Omental fat pad (tissue), 4 donors: ENCODE data around the gene ACACB. TPM values are rescaled to one million over a fixed set of nuclear protein-coding genes. Genes with fewer than 3 reads are reported as not detected.

Source experiments
- ATAC-seq: fragments of 150-250 bp; one replicate; pipeline ENCODE4 v1.9.1; 2016; ENCODE audit warnings: mild to moderate bottlenecking, moderate library complexity; ENCODE audit not compliant: low FRiP score
- DNase-seq: peaks from one replicate; pipeline ENCODE4 v3.0.0-alpha.2; 2019; ENCODE audit warnings: low spot score
- CTCF ChIP-seq, 3 donors: fragments of 450-650 bp; IDR thresholded peaks; one replicate each; pipeline ENCODE4 v1.5.1; 2016 to 2017; ENCODE audit warnings: antibody characterized with exemption in 3 of 3, mild to moderate bottlenecking in 3 of 3, moderate library complexity in 2 of 3
- total RNA-seq, 4 donors: library from RNA; depleted of rRNA; stranded (reverse); fragments of >200 nt; gene quantifications; one replicate each; pipeline ENCODE4 v1.1.0, GENCODE V29; 2016

The ACACB gene
- total RNA-seq = 1,000 to 10,000 TPM in 3 of 4 donors, 100 to 1,000 TPM in 1; 727 to 1,594 (median 1,364) TPM

DNA sequence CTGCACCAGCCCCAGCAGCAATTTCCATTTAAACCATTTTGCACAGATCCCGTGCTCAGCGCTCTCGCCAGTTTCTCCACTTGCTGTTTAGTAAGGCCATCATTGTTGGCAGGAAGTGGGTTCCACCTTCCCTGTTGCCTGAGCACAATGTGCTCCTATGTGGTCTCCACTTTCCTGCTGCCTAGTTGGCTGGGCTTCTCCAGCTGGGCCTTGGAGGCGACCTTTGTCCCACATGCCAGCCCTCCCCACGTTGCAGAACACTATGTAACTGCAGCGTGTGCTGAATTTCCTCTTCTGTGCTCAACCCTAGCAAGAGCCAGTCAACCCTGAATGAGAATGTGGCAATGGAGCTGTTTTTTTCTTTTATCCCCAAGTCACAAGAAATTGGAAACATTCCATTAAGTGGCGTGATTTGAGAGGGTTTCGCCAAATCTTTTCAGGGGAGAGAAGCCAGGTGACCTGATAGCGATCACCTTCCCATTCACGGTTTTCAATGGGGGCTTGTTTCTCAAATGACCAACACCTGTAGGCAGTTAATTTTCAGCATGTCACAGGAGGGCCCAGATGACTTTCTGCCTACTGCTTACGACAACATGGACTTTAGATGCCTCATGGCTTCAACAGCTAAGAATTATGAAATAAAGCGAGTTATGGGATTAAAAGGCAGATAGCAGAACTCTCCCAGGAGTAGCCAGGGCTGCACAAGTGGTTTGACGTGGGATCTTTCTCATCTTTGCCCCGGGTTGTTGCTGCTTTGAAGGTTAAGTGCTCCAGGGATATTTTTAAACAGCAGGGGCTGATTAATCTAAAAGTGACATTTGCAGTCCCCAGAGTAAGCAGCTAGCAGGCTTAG is at the start of gene ACACB:
Gene ACACB, plus strand, starts transcription at position 830 of the 853 bp plus-strand sequence. CDS start 22,819 bp downstream, outside the sequence.
- no peak for DNase-seq
- peak; percentile 30 for ATAC-seq
- no peak for TF ChIP-seq CTCF (IDR thresholded peaks at IDR 0.05)

DNA sequence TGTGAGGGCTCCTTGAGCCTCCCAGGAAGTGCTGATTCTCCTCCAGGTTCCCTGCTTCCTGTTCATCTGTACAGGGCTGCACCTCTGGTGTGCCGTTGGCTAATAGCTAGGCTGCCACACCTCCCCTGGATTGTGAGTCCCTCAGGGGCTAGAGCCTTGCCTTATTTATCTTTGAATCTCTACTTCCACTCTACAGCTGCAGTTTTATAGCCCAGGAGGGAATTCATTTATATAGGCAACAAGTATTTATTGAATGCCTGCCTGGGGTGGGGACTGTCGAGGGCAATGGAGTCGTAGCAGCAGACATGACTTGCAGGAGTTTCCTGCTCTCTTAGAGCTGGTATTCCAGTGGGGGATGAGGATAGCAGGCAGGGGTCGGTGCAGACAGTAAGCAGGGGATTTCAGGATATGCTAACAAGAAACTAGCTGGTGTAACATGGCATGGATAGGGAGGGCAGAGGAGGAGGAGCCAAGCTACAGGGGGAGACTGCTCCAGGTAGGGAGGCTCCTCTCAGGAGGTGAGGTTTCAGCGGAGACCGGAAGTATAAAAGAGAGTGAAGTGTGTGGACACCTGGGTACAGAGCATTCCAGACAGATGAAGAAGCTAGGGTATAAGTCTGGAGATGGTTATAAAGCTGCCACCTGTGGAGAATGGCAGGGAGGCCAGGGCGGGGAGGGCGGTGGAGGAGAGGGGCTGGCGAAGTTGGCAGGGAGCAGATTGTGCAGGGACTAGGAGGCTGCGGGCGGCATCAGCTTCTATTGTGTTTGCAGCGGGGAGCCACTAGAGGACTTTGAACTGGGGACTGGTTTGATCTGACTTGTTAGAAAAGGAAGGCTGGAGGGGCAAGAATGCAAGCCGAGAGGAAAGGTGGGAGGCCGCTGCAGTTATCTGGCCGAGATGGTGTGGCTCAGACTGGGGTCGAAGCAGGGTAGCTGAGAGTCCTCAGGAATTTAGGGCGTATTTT is 46.8 kb upstream of the ACACB start:
- no peak for TF ChIP-seq CTCF (IDR thresholded peaks at IDR 0.05)
- DNase-seq (no peak), ATAC-seq (no peak)

GRCh38 chr12:109074866-109075265 is 41.5 kb upstream of the ACACB start:
- ATAC-seq = no peak
- no peak for TF ChIP-seq CTCF (IDR thresholded peaks at IDR 0.05)
- no peak for DNase-seq

GRCh38 chr12:109082751-109083150 is 33.6 kb upstream of the ACACB start:
- no peak for ATAC-seq
- TF ChIP-seq CTCF (IDR thresholded peaks at IDR 0.05) = no peak
- DNase-seq = no peak

DNA sequence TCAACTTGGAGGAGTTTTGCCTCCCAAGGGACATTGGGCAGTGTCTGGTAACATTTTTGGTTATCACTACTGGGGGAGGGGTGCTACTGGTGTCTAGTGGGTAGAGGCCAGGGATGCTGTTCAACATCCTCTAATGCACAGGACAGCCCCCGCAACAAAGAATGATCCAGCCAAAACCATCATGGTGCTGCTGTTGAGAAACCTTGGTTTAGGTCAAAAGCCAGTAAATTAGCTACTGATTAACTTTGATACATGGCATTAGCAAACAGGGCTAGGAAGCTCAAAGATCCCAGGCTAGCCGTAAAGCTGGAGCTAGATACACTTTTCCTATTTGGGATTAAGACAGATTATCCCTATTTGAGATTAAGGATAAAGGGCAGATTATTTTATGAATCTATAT is 32.0 kb upstream of the ACACB start:
- DNase-seq = no peak
- no peak for ATAC-seq
- TF ChIP-seq CTCF (IDR thresholded peaks at IDR 0.05) = no peak

DNA sequence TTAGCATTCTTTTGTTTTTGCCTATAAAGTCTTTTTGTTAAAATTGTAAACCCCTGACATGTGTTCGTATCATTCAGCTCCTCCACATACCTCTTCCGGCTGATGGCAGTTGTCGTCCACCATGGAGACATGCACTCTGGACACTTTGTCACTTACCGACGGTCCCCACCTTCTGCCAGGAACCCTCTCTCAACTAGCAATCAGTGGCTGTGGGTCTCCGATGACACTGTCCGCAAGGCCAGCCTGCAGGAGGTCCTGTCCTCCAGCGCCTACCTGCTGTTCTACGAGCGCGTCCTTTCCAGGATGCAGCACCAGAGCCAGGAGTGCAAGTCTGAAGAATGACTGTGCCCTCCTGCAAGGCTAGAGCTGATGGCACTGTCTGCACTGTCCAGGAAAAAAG is 30.8 kb upstream of the ACACB start:
- DNase-seq (no peak), ATAC-seq (no peak)
- no peak for TF ChIP-seq CTCF (IDR thresholded peaks at IDR 0.05)
